GM19035 (cell line): Measurements from ENCODE around the gene MIER2.

Source experiments
- ATAC-seq: cut with Tn5 transposase; IDR thresholded peaks from one replicate; pipeline ENCODE4 v1.9.1; 2021; ENCODE audit not compliant: unreplicated experiment

The MIER2 gene

DNA sequence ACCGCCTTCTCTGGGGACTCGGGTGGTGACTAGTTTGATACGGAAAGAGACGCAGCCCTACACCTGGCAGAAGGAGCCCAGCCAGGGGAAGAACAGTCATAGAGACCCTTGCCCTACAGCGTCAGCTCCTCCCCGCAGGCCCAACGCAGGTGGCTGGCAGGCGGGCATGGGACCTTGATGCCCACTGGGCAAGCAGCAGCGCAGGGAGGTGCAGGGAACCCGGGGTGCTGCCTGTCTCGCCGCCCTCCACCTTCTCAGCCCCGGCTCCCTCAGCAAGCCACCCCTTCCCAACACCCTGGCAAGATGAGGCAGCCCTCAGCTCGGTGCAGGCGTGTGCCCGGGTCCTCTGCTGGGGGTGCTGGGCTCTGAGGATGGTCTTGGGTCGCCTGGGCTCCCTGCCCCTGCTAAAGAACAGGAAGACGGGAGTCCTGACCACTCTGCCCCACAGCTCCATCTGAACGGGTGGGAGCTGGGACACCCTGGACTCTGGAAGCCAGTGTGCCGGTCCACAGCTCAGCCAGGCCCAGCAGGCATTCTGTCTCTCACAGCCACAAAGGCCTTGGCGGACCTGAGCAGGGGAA lies 9.0 kb downstream of the MIER2 start:
- ATAC-seq: no peak

GRCh38 chr19:335072-335471 lies 9.5 kb downstream of the MIER2 start:
- no peak for ATAC-seq

DNA sequence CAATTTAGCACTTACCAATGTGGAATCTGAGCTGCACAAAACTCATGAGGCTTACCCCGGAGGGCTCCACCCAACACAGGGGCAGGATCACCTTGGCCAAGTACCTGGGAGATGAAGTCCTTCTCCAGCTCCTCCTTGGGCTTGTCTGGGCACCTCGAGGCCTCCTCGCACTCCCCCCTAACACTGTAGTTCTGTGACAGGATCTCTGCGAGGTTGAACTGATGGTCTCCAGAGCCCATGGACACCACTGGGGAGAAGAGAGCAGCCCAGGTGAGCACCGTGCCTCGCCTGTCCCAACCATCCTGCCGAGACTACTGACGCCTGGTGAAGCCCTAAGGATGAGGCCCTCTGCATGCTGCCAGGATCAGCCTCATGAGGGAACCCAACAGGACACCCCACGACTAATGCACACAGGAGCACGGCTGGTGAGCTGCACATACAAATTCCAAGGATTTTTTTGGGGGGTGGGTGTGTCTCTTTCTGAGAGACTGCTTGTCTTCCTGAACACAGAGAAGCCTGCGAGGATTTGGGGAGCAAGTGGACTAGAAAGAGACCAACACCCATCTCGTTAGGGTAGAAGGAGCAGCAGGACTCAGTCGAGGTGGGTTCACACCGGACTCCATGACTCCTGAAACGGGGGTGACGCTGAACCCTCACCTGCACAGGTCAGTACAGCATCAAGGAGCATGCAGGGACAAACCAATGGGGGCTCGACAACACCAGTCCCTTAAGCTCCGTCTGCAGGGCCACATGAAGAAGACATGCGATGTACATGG lies 10.1 kb downstream of the MIER2 start:
- ATAC-seq: no peak

DNA sequence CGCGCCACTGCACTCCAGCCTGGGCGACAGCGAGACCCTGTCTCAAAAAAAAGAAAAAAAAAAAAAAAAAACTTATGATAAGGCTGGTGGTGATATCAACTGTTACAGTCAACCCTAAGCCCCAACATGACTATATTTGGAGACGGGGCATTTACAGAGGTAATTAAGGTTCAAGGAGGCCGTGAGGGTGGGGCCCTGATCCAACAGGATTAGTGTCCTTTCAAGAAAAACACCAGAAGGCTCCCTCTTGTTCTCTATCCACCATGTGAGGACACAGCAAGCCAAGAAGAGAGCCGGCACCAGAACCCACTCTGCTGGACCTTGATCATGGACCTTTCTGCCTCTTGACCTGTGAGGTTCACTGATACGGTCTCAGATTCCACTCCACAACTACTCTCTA lies 14.1 kb downstream of the MIER2 start:
- ATAC-seq: no peak

DNA sequence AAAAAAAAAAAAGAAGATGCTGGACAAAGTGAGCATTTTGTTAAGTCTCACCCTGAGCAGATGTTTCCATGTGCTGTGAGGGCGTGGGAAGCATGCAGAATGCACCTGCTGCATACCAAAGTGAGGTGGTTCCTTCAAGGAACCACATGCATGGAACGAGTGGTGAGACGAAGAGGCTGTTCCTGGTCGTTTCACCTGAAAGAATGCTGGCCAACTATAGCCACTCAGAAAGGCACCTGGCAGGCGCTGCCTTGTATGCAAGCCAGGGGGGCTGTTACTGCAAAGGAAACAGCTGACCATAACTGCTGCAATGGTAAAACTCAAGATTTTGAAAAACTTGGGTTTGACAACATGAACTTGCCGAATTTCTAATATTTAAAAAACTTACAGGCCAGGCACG lies 14.7 kb downstream of the MIER2 start:
- ATAC-seq: no peak

DNA sequence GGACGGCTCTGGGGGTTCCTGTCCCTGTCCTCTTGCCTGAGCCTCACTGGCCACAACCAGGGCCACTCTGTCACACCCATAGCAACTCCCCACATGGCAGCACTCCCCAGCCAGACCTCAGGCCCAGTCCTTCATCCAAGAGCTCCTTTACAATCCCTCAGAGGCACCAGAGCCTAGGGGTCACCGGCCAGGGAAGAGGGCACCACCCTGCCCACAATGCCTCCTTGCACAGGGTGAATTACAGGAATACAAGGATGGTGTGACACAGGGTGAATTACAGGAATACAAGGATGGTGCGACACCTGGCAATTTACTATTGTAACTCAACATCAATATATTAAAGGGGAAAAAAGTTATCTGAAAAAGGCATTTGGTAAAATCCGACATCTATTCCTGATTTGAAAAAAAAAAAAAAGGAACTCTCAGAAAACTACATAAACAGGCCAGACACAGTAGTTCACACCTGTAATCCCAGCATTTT lies 16.5 kb downstream of the MIER2 start:
- ATAC-seq: no peak

- ATAC-seq: no peak
Measured at GRCh38 chr19:327291-328024, 17.1 kb downstream of the MIER2 start.

DNA sequence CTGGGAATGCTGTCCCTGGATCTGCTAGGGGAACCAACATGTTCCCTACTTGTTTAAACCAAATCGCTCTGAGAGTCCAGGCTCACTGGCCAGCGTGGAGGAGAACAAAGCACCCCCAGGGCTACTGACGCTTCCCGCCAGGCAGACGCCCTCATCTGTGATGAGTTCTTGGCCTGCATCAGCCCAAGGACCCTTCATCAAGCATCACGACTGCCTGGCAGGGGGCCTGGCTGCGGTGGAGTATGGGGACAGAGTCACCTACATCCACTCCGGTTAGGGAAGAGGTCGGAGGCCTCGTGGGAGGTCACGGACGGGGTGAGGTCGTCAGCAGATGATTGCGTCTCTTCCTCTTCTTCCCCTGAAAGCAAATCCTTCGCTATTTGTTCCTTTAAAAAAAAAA lies 17.7 kb downstream of the MIER2 start:
- no peak for ATAC-seq

- ATAC-seq: no peak
Measured at GRCh38 chr19:325937-326565, 18.5 kb downstream of the MIER2 start.

- no peak for ATAC-seq
Measured at GRCh38 chr19:325173-325936, 19.2 kb downstream of the MIER2 start.

DNA sequence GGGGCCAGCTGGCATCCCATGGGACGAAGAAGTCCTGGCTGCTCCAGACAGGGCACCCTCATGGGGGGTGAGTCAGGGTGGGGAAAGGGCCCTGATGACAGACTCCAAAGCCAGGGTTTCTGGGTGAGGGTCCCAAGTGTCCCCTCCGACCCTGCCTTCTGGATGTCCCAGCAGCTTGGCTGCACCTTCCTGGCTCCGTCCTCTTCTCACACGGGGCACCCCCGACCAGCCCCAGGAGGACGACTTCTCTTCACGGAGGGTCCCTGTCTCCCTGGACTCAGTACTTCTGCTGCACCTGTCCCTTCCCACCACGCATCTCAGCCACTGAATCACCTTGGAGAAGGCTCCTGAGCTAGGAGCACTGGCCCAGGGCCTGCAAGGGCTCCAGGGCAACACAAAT lies 19.9 kb downstream of the MIER2 start:
- no peak for ATAC-seq

DNA sequence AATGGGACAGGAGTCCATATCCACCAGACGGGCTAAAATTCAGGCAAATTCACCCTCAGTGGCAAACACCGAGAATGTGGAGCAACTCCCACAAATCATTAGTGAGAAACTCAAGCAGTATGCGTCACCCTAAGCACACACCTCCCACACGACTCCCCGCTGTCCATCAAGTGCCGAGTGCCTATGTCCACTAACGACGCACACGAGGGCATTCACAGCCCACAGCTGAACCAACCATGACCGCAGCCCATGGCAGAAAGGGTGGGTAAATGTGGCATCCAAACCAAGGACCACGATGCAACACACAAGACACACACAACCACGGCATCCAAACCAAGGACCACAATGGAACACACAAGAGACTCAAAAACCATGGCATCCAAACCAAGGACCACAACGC lies 22.0 kb downstream of the MIER2 start:
- ATAC-seq: no peak

GRCh38 chr19:318509-318774 lies 26.2 kb downstream of the MIER2 start:
- ATAC-seq: no peak

DNA sequence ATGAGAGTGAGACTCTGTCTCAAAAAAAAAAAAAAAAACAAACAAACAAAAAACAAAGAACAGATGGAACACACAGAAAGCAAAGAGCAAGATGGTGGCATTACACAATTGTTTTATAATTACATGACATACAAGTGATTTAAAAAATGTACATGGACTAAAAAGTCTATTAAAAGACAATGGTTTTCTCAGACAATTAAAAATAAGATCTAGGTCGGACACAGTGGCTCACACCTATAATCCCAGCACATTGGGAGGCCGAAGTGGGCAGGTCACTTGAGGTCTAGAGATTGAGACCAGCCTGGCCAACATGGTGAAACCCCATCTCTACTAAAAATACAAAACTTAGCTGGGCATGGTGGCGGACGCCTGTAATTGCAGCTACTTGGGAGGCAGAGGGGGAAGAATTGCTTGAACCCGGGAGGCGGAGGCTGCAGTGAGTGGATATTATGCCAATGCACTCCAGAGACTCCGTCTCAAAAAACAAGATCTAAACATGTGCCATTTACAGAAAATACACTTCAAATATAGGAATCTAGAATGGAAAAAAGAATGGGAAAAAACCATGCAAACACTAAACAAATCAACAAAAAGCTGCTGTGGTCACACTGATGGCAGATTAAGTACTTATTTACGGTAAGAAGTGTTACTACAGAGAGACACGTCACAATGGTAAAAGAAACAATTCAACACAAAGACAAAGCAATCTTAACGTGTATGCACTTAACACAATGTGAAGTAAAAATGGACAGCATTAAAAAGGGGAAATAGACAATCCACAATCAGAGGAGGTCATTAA lies 26.7 kb downstream of the MIER2 start:
- no peak for ATAC-seq

DNA sequence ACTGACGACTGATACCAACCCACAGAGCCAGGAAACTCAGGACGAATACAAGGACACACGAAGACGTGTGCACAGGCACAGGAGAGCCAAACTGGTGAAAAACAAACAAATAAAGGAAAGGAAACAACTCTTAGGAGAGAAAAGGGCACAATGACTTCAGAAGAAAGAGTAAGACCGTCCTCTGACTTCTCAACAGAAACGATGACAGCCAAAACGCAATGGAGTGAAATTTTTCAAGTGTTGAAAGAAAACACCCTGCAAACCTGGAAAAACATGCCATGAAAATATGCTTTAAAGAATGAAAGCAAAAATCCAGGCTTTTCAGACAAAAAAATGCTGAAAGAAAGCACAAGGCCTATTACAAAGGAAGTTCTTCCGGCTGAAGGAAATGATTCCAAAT lies 28.8 kb downstream of the MIER2 start:
- ATAC-seq: no peak

- no peak for ATAC-seq
Measured at GRCh38 chr19:313988-314815, 30.4 kb downstream of the MIER2 start.

DNA sequence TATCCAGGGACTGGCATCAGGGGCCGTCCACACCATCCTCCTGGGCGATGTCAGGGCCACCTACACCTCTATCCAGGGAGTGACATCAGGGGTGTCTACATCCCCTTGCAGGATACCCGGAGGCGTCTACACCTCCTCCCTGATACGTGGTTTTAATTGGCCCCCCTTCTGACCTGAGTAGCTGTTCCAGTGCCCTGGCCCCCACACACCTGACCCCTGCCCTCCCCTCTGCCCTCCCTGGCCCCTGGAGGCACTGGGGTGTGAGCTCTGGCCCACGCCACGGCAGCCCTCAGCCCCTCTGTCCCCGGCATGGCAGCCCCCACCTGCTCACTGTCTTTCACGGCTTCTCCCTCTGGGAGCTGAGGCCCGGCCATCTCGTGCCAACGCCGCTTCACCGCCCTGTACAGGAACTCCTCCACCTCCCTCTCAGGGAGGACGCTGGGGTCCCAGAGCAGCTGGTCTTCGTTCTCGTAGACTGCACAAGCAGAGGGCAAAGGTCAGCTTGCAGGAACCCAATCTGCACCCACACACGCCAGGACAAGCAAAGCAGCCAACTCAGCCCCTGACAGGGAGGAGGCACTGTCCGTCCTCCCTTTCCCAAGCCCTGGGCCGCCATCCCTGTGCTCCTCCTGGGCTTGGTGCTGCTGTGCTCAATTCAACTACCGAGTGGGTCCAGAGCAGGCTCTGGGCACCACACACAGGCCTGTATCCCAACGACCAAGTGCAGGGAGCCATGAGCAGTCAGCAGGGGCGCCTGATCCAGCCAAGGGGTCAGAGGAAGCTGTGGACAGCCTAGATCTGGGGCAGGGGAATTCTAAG lies 31.2 kb downstream of the MIER2 start:
- ATAC-seq: no peak

- no peak for ATAC-seq
Measured at GRCh38 chr19:311813-312261, 32.8 kb downstream of the MIER2 start.
